ENCODE data around the gene ATOH7. TPM values are rescaled to one million over a fixed set of nuclear protein-coding genes. Genes with fewer than 3 reads are reported as not detected.
A peak's percentile ranks its signal among the peaks of the same experiment; 100 is the strongest.
"Not testable (repeated sequence)": the region's sequence is repeated elsewhere in the genome, so short reads cannot be mapped to it uniquely, and the experiment has no call there.

The ATOH7 gene
- total and polyA plus RNA-seq, 4 donors: 0.39 to 0.99 (median 0.92) TPM; not detected in 1

DNA sequence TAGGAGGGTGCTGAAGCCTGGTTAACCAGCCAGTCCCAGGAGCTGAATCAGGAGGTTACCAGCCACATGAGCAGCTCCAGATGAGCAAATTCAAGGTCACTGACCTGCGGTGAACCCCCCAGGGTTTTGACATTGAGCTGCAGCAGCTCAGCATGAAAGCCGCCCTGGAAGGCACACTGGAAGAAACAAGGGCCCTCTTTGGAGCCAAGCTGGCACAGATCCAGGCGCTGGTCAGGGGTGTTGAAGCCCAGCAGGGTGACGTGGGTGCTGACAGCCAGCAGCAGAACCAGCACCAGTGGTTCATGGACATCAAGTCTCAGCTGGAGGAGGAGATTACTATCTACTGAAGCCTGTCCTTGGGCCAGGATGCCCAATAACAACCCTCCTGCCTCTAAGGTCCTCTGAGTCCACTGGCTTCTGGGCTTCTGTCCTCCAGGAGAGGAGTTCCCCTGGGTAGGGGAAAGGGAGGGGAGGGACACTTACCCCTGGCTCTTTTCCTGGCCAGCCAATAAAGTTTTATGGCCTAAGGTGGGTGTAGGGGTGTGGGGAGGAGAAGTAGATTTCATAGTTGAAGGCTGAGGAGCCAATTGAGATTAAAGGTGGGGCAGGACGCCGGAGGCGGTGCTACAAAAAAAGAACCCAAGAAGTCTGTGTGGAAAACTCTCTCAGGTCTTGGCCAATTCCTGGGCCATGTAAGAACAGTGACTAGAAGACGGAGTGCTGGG, 29.4 kb upstream of the ATOH7 start:
- H3K27me3 ChIP-seq (ENCODE audit: control insufficient read depth, insufficient read depth, low read length): no peaks in the 10 kb centered on the region
- DNase-seq (ENCODE audit: low read depth in 4 of 6, low spot score in 6 of 6): no peak
- no peak overlapping the region for H3K4me3 ChIP-seq (ENCODE audit: low read depth, low read length)
- no peak overlapping the region for H3K27ac ChIP-seq (ENCODE audit: low read depth, low read length)
- WGBS (ENCODE audit: insufficient coverage): 91% methylated on average over 7 of the region's 8 CpGs
- no peaks in the 10 kb centered on the region for H3K4me1 ChIP-seq (ENCODE audit: control insufficient read depth, insufficient read depth, low read length)
- H3K36me3 ChIP-seq (ENCODE audit: control insufficient read depth, insufficient read depth, low read length): no peaks in the 10 kb centered on the region
- H3K9me3 ChIP-seq (ENCODE audit: control insufficient read depth, insufficient read depth, low read length): no peaks in the 10 kb centered on the region

DNA sequence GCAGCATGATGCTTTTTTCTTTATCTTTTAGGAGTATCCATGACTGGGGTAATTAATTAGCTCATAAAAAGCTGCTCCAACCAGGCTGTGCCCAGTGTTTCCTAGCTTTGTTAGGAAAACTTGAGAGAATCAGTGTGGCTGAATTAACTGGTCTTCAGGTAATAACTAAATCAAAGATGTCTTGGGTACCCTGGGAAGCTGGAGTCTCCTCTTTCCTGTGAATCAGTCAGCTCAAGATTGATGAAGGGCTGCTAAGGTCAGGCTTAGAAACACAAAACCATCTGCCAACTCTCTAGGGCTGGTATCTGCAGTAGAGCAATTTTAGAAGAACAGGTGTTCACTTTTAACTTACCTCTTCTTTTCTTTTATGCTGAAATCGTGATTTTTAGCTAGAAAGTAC, 21.4 kb upstream of the ATOH7 start:
- WGBS (ENCODE audit: insufficient coverage): no CpG with 5 or more reads among the region's 1 CpG
- H3K9me3 ChIP-seq (ENCODE audit: control insufficient read depth, insufficient read depth, low read length): no peaks in the 10 kb centered on the region
- H3K27me3 ChIP-seq (ENCODE audit: control insufficient read depth, insufficient read depth, low read length): no peaks in the 10 kb centered on the region
- DNase-seq (ENCODE audit: low read depth in 4 of 6, low spot score in 6 of 6): no peak
- no peak overlapping the region for H3K27ac ChIP-seq (ENCODE audit: low read depth, low read length)
- no peak overlapping the region for H3K4me3 ChIP-seq (ENCODE audit: low read depth, low read length)
- no peaks in the 10 kb centered on the region for H3K4me1 ChIP-seq (ENCODE audit: control insufficient read depth, insufficient read depth, low read length)
- H3K36me3 ChIP-seq (ENCODE audit: control insufficient read depth, insufficient read depth, low read length): no peaks in the 10 kb centered on the region

DNA sequence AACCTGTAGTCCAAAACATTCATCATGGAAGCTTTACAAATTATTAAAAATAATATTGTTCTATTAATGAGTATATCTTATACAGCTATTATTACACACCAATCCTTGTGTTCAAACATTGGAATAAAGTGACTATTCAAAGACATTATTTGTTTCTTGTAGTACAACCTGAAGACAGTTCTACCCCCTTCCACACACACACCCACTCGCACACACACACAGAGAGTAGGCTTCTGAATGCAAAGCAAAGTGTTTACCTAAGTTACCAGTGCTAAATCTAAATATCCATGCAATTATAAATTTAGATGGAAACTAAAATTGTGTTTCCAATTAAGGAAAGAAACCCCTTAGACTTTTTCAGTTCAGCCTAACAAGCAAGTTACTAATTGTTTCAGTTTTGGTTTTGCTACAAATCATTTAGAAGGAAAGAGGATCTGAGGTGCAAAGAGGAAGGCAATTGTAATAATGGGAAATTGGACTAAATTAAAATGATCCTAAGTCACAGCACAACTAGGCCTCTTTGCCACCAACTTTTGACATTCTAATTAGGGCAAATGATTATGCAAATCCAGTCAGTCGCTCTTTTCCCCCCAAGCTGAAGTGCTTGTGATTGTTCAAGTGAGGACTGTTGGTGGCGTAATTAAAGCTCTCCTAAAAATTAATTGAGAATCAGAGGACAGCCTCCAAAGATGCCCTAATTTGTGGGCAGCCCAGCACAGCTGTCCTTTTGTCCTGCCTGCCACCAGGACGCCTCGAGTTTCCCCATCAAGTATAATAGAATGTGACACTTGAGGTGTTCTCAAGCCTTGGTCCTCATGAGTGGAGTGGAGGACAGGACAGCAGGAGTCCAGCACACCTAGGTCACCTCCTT, 19.9 kb upstream of the ATOH7 start:
- Histone ChIP-seq H3K36me3 (ENCODE audit: control insufficient read depth, insufficient read depth, low read length) (no peaks in the 10 kb centered on the region), H3K27ac (ENCODE audit: low read depth, low read length) (no peak overlapping the region), H3K4me1 (ENCODE audit: control insufficient read depth, insufficient read depth, low read length) (no peaks in the 10 kb centered on the region), H3K4me3 (ENCODE audit: low read depth, low read length) (no peak overlapping the region), H3K27me3 (ENCODE audit: control insufficient read depth, insufficient read depth, low read length) (no peaks in the 10 kb centered on the region), H3K9me3 (ENCODE audit: control insufficient read depth, insufficient read depth, low read length) (no peaks in the 10 kb centered on the region)
- WGBS (ENCODE audit: insufficient coverage): 61% methylated on average over 3 of the region's 5 CpGs
- DNase-seq (ENCODE audit: low read depth in 4 of 6, low spot score in 6 of 6): no peak

DNA sequence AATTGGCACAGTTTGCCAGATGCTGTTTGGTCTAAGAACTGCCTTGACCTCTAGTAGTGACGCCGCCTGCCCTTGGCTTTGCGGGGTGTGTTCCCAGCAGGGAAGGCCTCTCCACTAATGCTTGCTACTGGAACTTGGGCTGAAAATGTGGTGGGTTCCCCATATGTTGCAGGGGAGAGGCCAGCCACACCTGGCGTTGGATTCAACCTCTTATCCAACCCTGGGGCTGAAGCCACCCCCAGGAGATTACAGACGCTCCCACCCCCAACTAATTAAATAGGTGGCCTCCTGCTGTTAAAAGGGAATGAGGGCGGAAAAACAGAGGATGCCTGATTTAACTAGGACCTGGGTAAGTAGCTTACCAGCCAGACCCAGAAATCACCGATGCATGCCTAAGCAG, 19.2 kb upstream of the ATOH7 start:
- Histone ChIP-seq H3K27ac (ENCODE audit: low read depth, low read length) (no peak overlapping the region), H3K4me1 (ENCODE audit: control insufficient read depth, insufficient read depth, low read length) (no peaks in the 10 kb centered on the region), H3K4me3 (ENCODE audit: low read depth, low read length) (no peak overlapping the region), H3K27me3 (ENCODE audit: control insufficient read depth, insufficient read depth, low read length) (no peaks in the 10 kb centered on the region), H3K9me3 (ENCODE audit: control insufficient read depth, insufficient read depth, low read length) (no peaks in the 10 kb centered on the region), H3K36me3 (ENCODE audit: control insufficient read depth, insufficient read depth, low read length) (no peaks in the 10 kb centered on the region)
- WGBS (ENCODE audit: insufficient coverage): 67% methylated on average over 4 of the region's 7 CpGs
- no peak for DNase-seq (ENCODE audit: low read depth in 4 of 6, low spot score in 6 of 6)

DNA sequence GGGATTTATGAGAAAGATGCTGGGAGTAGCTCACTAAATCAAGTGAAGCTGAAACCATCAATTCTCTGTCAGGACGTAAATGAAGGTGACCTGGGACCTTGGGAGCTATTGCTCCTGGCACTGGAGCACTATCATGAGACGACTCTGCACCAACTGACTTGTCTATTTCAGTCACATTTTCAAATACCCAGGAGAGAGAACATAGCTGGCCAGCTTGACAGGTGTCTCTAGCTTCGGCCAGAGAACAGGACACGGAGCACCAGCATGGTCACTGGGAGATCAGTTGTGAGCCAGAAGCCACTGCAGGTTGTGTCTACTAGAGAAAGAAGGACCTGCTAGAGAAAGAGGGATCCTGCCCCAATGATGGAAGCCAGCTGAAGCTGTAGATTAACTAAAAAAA, 17.4 kb upstream of the ATOH7 start:
- WGBS (ENCODE audit: insufficient coverage): 92% methylated on average over 4 of the region's 4 CpGs
- Histone ChIP-seq H3K27me3 (ENCODE audit: control insufficient read depth, insufficient read depth, low read length) (no peaks in the 10 kb centered on the region), H3K4me3 (ENCODE audit: low read depth, low read length) (no peak overlapping the region), H3K36me3 (ENCODE audit: control insufficient read depth, insufficient read depth, low read length) (no peaks in the 10 kb centered on the region), H3K9me3 (ENCODE audit: control insufficient read depth, insufficient read depth, low read length) (no peaks in the 10 kb centered on the region), H3K27ac (ENCODE audit: low read depth, low read length) (no peak overlapping the region), H3K4me1 (ENCODE audit: control insufficient read depth, insufficient read depth, low read length) (no peaks in the 10 kb centered on the region)
- DNase-seq (ENCODE audit: low read depth in 4 of 6, low spot score in 6 of 6): no peak

DNA sequence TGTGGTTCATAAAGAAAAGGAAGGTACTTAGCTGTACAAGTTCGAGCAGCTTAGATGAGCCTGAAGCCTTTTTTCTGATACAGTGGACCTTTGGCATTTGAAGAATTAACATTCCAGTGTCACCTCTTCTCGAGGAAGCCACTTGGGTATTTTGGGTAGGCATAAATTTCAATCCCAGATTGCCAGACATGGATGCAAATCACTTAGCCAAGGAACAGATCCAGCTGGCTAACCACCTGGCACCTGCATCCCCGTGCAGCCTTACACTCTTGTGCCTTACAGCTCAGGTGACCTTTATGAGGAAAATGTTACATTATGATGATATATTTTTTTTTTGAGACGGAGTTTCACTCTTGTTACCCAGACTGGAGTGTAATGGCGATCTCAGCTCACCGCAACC, 16.0 kb upstream of the ATOH7 start:
- no peak overlapping the region for H3K27ac ChIP-seq (ENCODE audit: low read depth, low read length)
- H3K4me1 ChIP-seq (ENCODE audit: control insufficient read depth, insufficient read depth, low read length): no peaks in the 10 kb centered on the region
- H3K4me3 ChIP-seq (ENCODE audit: low read depth, low read length): no peak overlapping the region
- DNase-seq (ENCODE audit: low read depth in 4 of 6, low spot score in 6 of 6): no peak
- H3K27me3 ChIP-seq (ENCODE audit: control insufficient read depth, insufficient read depth, low read length): no peaks in the 10 kb centered on the region
- no peaks in the 10 kb centered on the region for H3K36me3 ChIP-seq (ENCODE audit: control insufficient read depth, insufficient read depth, low read length)
- no peaks in the 10 kb centered on the region for H3K9me3 ChIP-seq (ENCODE audit: control insufficient read depth, insufficient read depth, low read length)
- 100% methylated on average over 1 of the region's 6 CpGs for WGBS (ENCODE audit: insufficient coverage)

DNA sequence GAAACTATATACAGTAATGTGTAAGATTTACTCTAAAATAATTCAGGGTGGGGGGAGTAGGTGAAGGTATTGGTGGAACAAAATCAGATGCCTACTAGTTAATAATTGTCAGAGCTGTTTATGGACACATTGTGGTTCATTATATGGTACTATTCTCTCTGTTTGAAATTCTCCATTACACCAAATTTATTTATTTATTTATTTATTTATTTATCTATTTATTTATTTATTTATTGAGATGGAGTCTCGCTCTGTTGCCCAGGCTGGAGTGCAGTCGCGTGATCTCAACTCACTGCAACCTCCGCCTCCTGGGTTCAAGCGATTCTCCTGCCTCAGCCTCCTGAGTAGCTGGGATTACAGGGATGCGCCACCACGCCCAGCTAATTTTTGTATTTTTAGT, 14.5 kb upstream of the ATOH7 start:
- H3K4me1 ChIP-seq (ENCODE audit: control insufficient read depth, insufficient read depth, low read length); H3K4me3 ChIP-seq (ENCODE audit: low read depth, low read length); H3K9me3 ChIP-seq (ENCODE audit: control insufficient read depth, insufficient read depth, low read length); DNase-seq (ENCODE audit: low read depth in 4 of 6, low spot score in 6 of 6); H3K27me3 ChIP-seq (ENCODE audit: control insufficient read depth, insufficient read depth, low read length); H3K27ac ChIP-seq (ENCODE audit: low read depth, low read length); H3K36me3 ChIP-seq (ENCODE audit: control insufficient read depth, insufficient read depth, low read length): not testable (repeated sequence)
- WGBS (ENCODE audit: insufficient coverage): 92% methylated on average over 4 of the region's 7 CpGs

DNA sequence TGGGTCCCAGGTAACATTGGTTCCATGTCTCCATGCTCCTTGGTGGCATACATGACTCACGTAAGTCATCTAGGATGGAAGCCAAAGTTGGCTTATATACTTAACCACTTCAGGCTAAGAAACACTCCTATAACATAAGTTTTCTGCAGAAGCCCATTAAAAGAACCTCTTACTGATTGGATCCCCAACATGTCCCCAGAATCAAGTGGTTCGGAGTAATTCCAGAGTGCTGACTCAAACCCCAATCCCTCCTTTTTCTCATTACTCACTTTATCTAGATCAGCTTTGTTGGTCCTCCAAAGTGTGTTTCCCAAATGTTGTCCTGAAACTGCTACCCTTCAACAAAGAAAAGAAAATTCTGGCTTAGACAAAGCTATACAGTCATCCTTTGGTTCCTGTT, 10.1 kb upstream of the ATOH7 start:
- Histone ChIP-seq H3K27ac (ENCODE audit: low read depth, low read length) (no peak overlapping the region), H3K27me3 (ENCODE audit: control insufficient read depth, insufficient read depth, low read length) (no peaks in the 10 kb centered on the region), H3K4me1 (ENCODE audit: control insufficient read depth, insufficient read depth, low read length) (peaks cover 4% of the 10 kb centered on the region), H3K4me3 (ENCODE audit: low read depth, low read length) (no peak overlapping the region), H3K9me3 (ENCODE audit: control insufficient read depth, insufficient read depth, low read length) (no peaks in the 10 kb centered on the region), H3K36me3 (ENCODE audit: control insufficient read depth, insufficient read depth, low read length) (no peaks in the 10 kb centered on the region)
- WGBS (ENCODE audit: insufficient coverage): 100% methylated on average over 2 of the region's 2 CpGs
- no peak for DNase-seq (ENCODE audit: low read depth in 4 of 6, low spot score in 6 of 6)

DNA sequence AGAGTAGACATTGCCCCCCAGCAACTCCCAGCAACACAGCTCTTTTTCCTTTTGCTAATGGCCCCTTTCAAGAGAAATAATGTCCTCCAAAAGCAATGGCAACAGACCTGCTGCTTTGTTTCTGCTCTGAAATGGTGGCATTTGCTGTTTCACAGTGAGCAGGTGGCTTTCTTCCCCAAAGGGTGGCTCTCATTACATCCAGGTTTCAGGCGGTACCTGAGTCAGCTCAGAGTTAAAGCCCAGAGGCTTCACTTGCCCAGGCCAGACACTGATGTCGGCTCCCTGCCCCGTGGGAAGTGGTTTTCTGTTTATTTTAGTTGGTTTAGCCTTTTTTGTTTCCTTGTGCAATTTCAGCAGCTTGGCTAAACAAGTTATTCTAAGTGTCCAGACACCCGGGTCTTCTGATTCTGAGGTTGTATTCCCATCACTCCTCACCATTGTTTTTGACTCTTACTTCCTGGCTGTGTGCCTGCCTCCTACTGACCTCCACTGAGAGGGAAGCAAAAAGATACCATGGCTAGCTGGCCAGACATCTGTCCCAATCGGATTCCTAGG, 7.8 kb upstream of the ATOH7 start:
- DNase-seq (ENCODE audit: low read depth in 4 of 6, low spot score in 6 of 6): peak in 2 of 6 donors; percentile 25 to 40
- WGBS (ENCODE audit: insufficient coverage): 39% methylated on average over 2 of the region's 5 CpGs
- H3K36me3 ChIP-seq (ENCODE audit: control insufficient read depth, insufficient read depth, low read length): no peaks in the 10 kb centered on the region
- H3K4me1 ChIP-seq (ENCODE audit: control insufficient read depth, insufficient read depth, low read length): peaks cover 4% of the 10 kb centered on the region
- no peak overlapping the region for H3K27ac ChIP-seq (ENCODE audit: low read depth, low read length)
- H3K27me3 ChIP-seq (ENCODE audit: control insufficient read depth, insufficient read depth, low read length): no peaks in the 10 kb centered on the region
- H3K4me3 ChIP-seq (ENCODE audit: low read depth, low read length): no peak overlapping the region
- H3K9me3 ChIP-seq (ENCODE audit: control insufficient read depth, insufficient read depth, low read length): no peaks in the 10 kb centered on the region
